NCI-H2227 treated with DMSO at 0.1 percent for 48 hours (cell line): ENCODE data around the gene DYNC1H1.
"Not testable (repeated sequence)": the region's sequence is repeated elsewhere in the genome, so short reads cannot be mapped to it uniquely, and the experiment has no call there.

Experiments used
- DNase-seq: peaks from one replicate; lab custom pipeline; 2025; lab: John Stamatoyannopoulos, UW

Gene DYNC1H1

DNA sequence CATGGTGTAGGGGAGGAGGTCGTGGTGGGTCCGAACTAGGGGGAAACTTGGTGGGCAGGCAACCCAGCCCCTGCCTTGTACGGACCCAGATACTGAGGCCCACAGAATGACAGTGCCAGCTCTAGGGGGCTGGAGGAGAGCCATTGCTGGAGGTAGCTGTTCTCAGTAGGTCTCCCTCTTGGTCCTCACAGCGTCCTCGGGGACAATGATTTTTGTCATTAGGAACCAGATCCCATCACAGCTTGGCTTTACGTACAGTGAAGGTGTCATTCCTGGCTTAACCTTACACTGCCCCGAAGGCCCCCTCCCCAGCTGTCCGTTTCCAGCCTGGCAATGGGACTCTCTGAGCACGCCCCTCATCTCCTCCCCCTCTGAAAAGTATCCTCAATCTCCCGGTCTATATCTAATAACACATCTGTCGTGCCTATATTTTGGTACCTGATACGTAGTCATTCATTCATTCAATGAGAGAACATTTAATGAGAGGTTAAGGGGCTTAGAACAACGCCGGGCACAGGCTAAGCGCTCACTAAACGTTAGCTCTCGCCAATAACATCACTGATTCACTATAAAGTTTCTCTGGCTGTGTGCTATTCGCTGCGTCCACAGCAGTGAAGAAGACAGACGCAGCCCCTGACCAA, 597 bp upstream of the DYNC1H1 start:
- no peak for DNase-seq

- no peak for DNase-seq
Measured at GRCh38 chr14:101965181-101965544, 790 bp downstream of the DYNC1H1 start.

DNA sequence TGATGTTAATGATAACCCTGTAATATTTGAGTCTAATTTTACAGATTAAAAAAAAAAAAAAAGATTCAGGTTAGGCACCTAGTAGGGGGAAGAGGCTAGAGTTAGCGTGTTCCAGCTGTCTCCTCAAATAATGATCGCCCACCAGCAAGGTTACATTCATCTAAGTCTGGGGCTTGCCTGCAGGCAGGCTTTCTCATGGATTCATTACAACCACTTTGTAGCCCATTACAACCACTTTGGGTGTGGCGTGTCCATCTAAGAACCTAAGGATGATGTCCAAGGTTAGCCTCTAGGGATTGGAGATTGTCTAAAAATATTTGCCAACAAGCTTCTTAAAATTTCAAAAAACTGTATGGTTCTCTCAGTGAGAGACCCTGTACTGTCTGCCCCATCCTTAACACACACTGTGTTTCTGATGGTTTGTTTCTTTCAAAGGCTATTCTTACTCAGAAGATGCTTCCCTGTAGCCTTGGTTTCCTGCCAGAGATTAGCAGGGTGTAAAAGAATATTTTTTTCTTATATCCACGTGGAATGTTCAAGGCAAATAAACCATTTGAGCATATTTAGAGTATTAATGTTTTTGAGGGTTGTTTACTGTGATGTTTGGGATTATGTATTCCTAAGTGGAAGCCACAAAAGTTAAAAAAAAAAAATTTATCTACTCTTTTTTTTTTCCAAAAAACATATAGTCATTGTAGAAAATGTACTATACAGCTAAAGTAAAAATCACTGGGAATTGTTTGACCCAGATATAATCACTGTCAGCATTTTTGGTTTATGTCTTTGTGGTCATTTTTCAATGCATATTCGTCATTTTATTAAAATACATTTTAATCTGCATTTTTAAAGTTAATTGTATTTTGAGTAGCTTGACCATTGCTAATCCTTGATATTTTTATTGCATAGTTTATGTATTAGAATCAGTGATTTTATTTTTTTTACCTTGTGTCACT, 1.7 kb downstream of the DYNC1H1 start:
- DNase-seq = no peak

DNA sequence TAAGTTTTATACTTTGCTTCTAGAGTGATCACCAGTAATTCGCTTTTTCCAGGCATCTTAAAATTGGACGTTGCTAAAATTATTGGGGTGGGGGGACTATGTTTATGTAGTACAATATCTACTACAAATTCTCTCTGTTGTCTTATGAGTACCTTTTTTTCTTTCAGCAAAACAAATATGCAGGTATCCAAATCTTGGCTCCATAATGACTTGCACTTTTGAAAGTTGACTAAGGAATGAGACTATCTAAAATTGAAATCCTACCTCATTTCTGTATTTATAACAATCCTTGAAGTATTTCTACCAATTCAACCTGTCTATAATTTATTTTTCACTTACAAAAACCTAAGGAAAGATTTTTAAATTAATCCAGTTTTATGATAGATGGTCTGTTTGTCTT, 2.4 kb downstream of the DYNC1H1 start:
- DNase-seq = no peak

GRCh38 chr14:101968186-101968585, 3.8 kb downstream of the DYNC1H1 start:
- no peak for DNase-seq

DNA sequence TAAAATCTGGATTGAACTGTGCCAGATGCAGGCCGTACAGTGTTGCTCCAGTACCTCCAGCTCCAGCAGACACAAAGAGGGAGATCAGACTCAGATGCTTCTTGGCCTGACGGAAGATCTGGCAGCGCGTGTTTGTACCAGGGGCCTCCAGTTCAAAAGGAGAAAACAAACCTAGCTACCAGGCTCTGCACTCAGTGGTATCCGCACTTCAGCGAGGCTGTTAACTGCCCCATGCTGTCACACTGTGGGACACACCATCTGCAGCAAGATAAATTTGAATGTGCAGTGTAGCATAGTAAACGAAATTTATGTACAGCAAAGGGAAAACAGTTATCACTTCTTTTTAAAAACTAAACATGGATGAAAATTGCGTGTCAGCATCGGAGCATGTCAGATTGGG, 5.1 kb downstream of the DYNC1H1 start:
- DNase-seq = no peak

- no peak for DNase-seq
Measured at GRCh38 chr14:101970830-101971400, 6.5 kb downstream of the DYNC1H1 start.

GRCh38 chr14:101971458-101971857, 7.1 kb downstream of the DYNC1H1 start:
- not testable (repeated sequence) for DNase-seq

- DNase-seq = no peak
Measured at GRCh38 chr14:101972126-101972866, 7.9 kb downstream of the DYNC1H1 start.

- no peak for DNase-seq
Measured at GRCh38 chr14:101973356-101973755, 9.0 kb downstream of the DYNC1H1 start.

GRCh38 chr14:101975231-101975630, 10.9 kb downstream of the DYNC1H1 start:
- DNase-seq = no peak

DNA sequence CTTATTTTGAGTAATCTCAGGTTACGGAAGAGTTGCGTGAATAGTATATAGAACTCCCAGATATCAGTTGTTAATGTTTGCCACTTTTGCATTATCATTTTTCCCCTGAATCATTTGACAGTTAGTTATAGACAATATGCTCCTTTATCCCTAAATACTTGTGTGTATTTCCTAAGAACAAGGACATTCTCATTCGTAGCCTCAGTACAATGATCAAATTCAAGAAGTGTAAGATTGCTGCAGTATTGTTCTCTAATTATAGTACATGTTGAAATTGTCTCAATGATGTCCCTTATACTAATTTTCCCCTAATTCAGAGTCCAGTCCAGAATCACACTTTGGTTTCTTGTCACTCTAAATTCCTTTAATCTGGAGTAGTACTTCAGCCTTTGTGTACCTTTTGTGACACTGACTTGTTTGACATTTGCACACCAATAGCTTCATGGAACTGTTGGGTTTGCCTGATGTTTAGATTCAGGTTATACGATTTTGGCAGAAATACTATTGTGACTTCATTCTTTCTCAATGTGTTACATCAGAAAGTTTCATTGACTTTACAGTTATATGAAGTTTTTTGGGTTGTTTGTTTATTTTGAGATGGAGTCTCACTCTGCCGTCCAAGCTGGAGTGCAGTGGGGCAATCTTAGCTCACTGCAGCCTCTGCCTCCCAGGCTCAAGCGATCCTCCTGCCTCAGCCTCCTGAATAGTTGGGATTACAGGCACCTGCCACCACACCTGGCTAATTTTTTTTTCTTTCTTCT, 13.1 kb downstream of the DYNC1H1 start:
- no peak for DNase-seq

DNA sequence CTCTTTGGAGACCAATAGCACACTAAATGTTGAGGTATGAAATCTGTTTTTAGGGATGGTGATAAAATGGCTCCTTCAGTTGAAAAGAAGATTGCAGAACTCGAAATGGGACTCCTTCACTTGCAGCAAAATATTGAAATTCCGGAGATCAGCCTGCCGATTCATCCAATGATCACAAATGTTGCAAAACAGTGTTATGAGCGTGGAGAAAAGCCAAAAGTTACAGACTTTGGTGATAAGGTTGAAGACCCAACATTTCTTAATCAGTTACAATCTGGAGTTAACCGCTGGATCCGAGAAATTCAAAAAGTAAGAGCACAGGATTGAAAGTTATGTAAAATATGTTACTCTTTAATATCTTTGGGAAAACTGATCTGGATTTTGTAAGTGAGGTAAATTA, 15.3 kb downstream of the DYNC1H1 start:
- DNase-seq = no peak

DNA sequence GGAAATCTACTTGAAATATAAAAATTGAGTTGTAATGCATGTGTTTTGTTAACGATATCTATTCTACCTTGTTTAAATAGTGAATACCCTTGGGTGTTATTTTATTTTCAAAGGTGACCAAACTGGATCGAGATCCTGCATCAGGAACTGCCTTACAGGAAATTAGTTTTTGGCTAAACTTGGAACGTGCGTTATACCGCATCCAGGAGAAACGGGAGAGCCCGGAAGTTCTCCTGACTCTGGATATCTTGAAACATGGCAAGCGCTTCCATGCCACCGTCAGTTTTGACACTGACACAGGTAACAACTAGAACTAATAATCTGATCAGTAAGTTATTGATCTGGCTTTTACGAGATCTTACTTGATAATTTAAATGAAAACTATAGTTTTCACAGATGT, 15.9 kb downstream of the DYNC1H1 start:
- no peak for DNase-seq

DNA sequence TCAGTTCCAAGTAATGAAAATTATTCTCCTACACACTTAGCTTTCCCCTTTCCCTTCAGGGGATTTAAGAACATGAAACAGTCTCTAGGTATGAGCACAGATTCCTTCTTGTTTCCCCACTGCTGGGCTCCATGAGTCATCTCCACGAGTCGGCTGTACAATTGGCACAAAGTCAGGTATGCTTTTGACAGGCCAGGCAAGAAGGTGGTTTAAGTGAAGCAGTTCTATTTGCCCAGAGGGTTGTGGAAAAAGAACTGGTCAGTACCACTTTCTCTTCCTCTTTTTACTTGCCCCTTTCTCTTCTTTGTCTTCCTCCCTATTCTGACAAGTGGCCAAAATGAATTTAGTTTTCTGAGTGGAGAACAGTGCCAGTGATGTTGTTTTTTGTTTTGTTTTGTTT, 16.3 kb downstream of the DYNC1H1 start:
- no peak for DNase-seq

- no peak for DNase-seq
Measured at GRCh38 chr14:101982621-101983020, 18.2 kb downstream of the DYNC1H1 start.

- not testable (repeated sequence) for DNase-seq
Measured at GRCh38 chr14:101984831-101985230, 20.5 kb downstream of the DYNC1H1 start.

DNA sequence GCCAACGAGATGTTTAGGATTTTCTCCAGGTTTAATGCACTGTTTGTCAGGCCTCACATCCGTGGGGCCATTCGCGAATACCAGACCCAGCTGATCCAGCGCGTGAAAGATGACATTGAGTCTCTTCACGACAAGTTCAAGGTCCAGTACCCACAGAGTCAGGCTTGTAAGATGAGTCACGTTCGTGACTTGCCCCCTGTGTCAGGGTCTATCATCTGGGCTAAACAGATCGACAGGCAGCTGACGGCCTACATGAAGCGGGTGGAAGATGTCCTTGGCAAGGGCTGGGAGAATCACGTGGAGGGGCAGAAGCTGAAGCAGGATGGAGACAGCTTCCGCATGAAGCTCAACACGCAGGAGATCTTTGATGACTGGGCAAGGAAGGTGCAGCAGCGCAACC, 21.6 kb downstream of the DYNC1H1 start:
- no peak for DNase-seq

DNA sequence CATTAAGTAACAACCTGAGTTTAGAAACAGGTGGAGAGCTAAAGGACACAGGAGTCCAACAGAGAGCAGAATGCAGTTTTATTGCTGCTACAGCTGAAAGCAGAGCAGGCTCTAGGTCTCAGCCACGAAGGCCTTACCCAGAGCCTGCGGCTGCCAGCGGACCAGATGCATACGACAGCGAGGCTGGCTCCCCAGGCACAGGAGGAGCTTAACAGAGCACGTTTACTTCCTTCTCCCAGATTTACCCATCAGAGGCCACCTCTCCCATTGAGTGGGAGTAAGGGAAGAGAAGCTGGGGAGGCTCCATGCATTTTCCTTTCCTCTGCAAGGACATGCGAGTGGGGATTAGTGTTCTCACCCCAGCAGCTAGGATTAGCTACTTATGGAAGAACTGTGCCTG, 22.6 kb downstream of the DYNC1H1 start:
- DNase-seq = no peak

- no peak for DNase-seq
Measured at GRCh38 chr14:101988377-101988776, 24.0 kb downstream of the DYNC1H1 start.

DNA sequence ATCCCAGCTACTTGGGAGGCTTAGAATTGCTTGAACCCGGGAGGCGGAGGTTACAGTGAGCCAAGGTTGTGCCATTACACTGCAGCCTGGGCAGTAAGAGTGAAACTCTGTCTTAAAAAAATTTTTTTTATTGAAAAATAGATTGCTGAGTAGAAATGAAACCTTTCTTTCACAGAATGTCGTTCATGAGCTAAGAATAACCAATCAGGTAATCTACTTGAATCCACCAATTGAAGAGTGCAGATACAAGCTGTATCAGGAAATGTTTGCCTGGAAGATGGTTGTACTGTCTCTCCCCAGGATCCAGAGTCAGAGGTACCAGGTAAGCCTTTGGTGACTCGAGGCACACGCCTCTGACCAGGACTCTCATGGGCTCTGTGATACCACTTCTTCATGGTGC, 27.0 kb downstream of the DYNC1H1 start:
- no peak for DNase-seq

- DNase-seq = no peak
Measured at GRCh38 chr14:101992708-101993107, 28.3 kb downstream of the DYNC1H1 start.
